ENCODE results near the gene MYO1B. TPM values are rescaled to one million over a fixed set of nuclear protein-coding genes. Genes with fewer than 3 reads are reported as not detected.

Gene MYO1B
- total and polyA plus RNA-seq, 2 of the 4 experiments (the other 2 are of a cell fraction), result 57.2 to 116 TPM

DNA sequence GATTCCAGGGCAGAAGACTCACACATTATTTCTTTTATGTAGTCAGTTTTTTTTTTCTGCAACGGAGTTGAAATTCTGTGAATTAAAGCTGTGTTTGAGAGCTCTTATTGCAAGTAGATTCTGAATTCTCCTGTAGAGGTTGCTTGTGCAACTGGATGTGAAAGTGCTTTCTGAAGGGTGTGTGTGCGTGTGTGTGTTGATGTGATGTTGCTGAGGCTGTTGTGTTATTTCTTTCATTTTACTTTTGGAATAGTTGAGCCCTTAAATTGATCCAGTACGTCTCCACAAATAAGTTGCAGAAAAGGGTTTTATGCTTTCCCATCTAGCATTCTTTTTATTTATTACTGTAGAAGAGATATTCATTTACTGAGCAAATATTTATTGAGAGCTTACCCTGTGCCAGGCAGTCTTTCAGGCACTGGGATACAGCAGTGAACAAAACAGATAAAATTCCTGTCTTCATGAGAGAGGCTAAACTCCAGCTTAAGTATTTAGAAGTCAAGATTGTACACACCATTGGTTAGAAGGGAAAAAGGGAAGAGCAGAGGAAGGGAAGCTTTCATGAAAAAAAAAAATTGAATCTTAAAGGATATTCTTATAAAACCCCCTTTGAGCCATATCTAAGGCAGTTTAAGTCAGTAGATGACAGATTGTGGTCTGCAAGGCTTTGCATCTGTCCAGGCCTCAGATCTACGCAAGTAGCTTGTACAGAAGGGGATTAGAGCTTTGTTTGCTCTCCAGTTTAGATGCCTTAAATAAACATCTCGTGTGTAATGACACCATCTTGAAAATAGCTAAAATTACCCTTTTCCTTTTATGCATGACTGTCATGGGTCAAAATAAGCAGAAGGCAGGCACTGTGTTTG, 58.2 kb downstream of the MYO1B start (continued):
- TF ChIP-seq, protein P1, sequence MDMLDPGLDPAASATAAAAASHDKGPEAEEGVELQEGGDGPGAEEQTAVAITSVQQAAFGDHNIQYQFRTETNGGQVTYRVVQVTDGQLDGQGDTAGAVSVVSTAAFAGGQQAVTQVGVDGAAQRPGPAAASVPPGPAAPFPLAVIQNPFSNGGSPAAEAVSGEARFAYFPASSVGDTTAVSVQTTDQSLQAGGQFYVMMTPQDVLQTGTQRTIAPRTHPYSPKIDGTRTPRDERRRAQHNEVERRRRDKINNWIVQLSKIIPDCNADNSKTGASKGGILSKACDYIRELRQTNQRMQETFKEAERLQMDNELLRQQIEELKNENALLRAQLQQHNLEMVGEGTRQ (IDR thresholded peaks at IDR 0.05; ENCODE audit: low read depth, low read length), result no peak
- TF ChIP-seq CEBPB (IDR thresholded peaks at IDR 0.05; ENCODE audit: low read depth, low read length), result no peak

Data from IMR-90 (cell line).